ENCODE data around the gene RHBDD1.
A peak's percentile ranks its signal among the peaks of the same experiment; 100 is the strongest.

Gene RHBDD1, protein sequence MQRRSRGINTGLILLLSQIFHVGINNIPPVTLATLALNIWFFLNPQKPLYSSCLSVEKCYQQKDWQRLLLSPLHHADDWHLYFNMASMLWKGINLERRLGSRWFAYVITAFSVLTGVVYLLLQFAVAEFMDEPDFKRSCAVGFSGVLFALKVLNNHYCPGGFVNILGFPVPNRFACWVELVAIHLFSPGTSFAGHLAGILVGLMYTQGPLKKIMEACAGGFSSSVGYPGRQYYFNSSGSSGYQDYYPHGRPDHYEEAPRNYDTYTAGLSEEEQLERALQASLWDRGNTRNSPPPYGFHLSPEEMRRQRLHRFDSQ

DNA sequence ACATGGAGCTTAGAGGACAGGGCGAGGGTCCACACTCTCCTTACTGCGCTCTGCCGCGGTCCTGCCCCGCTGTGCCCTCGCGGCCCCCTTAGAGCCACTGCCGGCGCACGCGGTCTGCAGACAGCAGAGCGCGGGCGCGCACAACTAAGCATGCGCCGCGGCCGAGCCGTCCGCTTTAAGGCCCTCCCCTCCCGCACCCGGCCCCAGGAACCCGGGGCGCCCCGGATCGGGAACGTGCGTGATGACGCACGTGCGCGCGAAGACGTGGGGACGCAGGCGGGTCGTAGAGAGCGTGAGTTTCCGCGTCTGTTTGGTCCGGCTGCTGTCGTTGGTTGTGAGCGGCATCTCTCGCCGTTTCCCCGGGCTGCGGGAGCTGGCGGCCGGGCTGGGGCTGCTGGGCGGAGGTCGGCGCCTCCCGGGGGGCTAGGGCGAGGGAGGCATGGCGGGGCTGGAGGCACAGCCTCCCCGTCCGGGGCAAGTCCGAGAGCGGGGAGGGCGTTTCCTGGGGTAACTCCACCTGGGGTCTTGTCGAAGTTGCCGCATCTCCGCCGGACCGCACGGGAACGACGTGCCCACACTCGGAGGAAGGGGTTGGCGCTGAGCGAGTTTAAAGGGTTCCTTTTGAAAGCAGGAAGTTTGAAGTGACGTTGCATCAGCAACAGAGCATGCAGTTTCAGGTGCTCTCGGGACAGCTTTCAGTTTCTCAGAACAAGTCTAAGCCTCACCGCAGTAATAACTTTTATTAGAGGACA, at the start of gene RHBDD1:
Gene RHBDD1, plus strand, starts transcription at position 259 of the 752 bp plus-strand sequence. CDS start 28,640 bp downstream, outside the sequence.
- DNase-seq (ENCODE audit: low read depth in 2 of 2): peak; percentile 80

DNA sequence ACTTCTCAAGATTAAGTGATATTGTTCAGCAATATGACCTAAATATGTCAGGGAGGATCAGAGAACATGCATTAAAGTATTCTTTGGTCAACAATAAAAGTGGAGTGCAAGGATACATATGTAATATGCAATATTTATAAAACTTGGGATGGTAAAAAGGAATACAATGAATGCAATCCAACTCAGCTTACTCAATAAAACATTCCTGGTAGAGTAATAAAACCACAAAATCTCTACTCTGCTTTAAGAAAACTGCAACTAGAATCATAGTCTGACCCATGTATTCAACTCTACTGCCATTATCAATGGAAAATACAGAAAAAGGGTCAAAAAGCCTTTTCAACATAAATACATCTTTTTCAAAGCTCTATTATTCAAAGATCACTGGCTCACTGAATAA, 47.8 kb upstream of the RHBDD1 start:
- no peak for DNase-seq (ENCODE audit: low read depth in 2 of 2)

DNA sequence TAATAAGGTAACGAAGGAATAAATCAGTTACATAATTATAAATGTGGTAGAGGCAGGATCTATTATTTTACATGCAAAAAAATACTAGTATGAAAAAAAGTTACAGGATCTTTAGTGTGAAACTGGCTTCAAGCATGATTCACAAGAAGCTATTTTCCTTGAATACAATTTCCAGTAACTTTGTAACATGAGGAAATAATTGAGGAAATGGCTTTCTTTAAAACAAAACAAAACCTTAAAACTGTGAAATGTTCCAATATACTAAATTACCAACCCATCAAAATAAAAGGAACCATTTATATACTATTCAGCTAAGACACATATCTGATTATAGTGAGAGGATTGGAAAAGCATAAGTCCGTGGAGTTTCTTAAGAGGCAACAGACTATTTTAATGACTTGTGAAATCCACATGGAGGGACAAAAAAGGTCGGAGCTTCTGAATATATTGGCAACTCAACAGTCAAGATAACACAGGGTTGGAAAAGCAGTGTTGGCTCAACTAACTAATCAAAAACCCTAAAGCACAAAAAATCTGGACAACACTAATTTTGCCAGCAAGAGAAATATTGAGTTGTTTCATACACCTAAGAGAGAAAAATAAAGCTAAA, 46.9 kb upstream of the RHBDD1 start:
- no peak for DNase-seq (ENCODE audit: low read depth in 2 of 2)

DNA sequence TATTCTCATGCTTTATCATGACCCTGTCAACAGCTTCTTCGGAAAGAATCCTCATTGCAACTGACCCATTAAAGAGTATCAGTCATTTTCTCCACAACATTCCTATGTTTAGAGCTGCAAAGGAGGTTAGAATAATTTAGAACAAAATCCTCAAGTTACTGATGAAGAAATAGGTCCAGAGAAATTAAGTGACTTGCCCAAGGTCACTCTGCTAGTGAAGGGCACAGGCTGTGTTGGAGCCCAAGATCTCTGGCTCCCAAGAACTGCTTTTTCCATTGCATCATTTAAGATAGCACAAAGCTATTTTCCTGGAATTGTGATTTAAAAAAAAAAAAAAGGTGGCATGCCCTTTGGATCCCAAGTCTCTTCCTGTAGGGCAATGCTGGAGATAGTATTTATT, 45.8 kb upstream of the RHBDD1 start:
- no peak for DNase-seq (ENCODE audit: low read depth in 2 of 2)

DNA sequence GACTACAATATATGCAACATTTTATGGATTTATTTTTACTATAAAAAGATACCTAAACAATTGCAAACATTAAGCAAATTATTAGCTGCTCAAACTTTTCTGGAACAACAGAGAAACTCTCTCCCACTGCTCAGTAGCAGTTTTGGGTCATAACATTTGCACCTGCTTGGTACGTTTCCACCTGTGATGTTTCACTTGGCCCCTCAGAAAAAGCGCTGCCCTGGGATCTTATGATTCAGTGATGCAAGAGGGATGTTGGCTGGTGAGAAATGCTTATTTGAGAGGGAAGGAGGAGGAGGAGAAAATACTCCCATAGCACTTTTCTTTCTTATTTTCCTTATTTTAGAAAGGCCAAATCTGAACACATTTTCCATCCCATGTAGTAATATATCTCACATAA, 45.4 kb upstream of the RHBDD1 start:
- DNase-seq (ENCODE audit: low read depth in 2 of 2): no peak

DNA sequence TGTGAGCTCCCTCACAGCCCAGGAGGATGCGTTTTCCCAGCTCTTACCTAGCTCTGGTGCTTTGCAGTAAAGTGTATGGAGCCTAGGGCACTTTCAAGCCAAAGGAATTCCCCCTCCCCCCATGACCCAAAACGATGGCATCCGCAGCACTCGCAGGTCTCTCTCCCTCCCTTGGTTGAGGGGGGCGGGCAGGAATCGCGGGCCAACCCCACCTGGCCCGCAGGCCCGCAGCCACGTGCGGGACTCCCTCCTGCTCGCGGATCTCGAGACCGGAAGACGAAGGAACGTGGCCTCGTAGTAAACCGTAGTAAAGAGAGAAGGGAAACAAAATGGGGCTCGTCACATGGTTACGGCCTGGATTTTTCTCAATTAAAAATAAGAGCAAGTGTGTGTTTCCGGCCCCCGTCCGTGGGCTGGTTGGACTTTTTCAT, 44.8 kb upstream of the RHBDD1 start:
- DNase-seq (ENCODE audit: low read depth in 2 of 2): no peak

DNA sequence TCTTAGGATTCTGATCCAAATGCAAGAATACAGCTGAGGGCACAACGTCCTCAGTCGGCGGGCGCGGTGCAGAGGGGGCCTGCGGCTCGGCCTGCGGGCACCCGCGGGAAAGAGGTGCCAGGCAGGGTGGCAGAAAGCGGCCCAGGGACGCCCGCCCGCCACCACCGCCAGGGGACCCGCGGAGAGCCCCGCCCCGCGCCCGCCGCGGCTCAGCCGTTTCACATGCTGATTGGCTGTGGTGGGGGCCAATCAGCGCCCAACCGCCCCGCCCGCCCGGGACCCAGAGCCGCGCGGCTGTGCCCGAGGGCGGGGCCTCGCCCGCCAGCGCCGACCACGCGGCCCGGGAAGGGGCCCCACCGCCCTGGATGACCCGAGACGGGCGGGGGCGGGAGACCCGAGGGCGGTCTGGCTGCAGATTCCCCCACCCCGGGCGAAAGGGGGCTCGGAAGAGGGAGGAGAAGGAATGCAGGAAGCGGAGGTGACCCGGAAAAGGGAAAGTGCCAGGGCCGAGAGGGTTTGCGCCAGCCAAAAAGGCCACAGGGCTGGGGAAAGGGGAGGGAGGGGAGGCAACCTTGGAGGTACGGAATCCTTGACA, 44.3 kb upstream of the RHBDD1 start:
- peak; percentile 83 to 84 for DNase-seq (ENCODE audit: low read depth in 2 of 2)

DNA sequence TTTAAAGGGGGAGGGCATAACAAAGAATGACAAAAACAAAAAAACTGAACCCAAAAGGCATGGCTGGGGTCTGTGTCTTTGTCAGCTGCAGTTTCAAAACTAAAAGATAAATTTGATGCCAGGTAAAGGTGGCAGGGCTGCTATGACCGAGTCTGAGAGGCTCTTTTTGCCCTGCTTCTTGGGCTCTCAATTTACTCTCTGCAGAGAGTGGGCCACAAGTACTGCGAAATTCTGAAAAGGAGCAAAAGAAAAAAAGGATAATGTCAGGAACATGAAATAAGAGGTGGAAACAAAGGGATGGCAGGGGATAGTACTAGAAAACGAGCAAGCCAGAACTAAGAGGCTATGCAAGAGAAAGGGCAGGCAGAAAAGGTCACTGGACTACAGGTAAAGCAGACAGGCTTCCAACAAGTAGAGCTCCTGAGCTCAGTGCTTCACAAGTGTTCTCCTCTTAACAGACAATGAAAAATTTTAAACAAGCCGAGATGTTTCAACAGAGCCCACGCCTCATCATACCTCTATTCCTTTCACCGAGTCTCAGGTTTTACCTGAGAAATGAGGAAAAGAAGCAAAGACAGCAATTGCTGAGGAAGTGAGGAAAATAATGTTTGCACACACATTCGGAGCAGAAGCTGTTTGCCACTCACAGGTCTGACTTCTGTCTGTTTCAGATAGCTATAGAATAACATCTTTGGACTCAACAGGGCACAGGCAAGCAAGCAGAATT, 43.5 kb upstream of the RHBDD1 start:
- no peak for DNase-seq (ENCODE audit: low read depth in 2 of 2)

DNA sequence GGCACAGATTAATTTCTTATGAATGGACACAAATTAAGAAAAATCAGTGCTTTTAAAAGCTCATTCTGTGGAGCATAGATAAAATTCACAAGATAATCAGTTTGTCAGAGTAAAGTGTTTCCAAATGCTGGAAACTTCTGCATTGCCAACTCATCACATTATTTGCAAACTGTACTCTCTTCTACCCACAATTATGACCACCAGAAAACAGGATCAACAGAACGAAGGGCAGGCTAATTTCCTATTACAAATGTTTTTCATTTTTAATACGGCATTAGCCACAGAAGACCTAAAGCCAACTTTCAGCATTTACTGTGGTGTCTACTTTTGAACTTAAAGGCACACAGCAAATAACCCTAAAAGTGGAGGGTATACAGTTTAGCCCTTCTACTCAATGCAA, 42.2 kb upstream of the RHBDD1 start:
- DNase-seq (ENCODE audit: low read depth in 2 of 2): no peak

DNA sequence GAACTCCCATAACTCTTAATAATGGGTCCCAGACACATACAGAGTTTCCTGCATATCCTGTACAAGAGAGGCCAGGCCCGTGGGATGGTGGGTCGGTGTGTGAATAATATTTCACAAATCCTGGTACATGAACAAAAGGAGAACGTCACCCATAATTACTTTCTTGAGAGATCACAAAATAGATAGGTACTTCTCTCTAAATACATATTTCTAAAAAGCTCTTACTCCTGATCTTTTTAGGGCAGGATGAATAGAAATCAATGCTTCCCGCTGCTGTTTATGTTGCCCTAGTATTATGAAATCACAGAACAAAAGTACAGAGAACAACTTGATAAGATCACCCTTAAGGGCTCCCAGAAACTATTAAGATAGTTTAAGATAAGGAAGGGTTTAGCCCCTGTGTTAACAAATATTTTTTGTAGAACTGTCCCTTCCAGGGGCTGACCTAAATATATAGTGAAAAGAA, 41.6 kb upstream of the RHBDD1 start:
- no peak for DNase-seq (ENCODE audit: low read depth in 2 of 2)

DNA sequence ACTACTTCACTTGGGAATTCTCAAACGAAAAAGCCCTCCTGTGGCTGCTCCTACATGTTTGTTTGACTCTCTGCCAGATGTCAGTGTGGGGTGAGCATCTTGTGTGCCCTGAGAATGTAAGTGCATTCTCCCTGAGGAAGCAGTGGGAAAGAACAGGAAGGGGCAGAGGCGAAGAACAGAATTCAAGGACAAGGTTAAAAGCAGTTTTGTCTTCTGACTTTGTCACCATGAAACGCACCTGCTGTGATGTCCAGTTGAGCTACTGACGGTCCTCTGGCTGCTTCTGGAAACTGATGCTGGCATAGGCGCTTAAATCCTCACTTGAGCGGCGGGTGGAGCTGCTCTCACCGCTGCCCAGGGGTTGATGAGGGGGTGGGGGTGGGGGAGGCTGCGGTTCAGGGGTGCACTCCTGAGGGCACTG, 41.1 kb upstream of the RHBDD1 start:
- no peak for DNase-seq (ENCODE audit: low read depth in 2 of 2)

DNA sequence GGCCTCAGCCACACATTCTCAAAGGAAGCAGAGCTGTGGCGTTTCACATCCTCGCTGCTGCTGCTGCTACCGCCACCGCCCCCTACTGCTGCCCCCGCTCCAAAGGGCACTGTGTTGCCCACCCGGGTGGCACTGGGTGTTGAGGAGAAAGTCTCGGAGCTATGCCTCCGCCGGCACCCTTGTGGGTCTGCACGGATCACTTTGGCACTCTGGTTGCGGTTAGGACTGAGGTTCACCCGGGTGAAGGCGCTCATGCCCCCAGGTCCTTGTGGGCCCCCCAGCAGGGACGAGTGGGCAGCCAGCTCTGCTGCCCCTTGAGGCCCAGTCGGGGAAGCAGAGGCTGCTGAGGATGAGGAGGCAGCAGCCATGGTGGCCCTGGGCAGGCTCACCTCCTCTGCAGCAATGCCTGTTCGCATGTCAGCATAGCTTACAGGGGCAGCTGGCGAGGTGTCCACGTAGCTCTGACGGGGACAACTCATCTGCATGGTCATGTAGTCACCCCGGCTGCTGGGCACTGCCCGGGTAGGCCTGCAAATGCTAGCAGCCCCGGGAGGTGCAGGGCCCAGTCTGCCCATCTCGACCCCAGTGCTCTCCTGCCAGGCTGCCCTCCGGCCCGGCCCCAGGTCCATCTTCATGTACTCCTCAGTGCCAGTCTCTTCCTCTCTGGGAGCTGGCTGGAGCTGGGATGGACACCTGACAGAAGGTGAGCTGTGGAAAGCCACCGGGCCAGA, 40.4 kb upstream of the RHBDD1 start:
- DNase-seq (ENCODE audit: low read depth in 2 of 2): no peak

DNA sequence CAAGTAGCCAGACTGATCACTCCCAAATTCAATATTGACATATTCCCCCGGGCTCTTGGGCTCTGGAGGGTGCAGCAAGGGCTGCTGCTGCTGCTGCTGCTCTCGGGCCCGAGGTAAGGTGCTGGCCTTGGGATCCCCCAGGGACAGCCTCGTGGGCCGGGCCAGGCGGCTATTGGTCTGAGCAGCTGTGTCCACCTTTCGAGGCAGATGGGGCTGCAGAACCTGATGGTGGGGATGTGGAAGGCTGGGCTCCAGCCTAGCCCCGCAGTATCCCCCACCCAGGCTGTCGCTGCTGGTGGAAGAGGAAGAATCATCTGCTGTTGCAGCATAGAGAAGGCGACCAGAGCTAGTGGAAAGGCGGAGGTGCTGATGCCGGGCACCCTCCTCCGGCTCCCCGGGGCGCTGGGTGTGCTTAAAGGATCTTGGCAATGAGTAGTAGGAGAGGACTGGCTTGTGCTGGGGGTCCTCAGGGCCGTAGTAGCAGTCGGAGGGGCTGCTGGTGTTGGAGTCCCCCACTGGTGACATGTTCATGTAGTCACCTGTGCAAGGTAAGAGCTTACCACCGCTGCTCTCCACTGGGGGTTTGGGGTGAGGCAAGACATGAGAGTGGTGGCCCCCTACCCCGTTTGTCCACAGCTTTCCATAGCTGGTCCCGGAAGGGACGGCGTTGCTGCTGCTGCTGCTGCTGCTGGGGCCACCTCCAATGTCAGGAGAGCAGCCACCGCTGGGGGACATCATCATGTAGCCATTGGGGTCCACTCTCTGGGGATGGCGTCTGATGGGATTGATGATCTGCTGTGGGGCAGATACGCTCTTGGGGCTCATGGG, 39.6 kb upstream of the RHBDD1 start:
- no peak for DNase-seq (ENCODE audit: low read depth in 2 of 2)

DNA sequence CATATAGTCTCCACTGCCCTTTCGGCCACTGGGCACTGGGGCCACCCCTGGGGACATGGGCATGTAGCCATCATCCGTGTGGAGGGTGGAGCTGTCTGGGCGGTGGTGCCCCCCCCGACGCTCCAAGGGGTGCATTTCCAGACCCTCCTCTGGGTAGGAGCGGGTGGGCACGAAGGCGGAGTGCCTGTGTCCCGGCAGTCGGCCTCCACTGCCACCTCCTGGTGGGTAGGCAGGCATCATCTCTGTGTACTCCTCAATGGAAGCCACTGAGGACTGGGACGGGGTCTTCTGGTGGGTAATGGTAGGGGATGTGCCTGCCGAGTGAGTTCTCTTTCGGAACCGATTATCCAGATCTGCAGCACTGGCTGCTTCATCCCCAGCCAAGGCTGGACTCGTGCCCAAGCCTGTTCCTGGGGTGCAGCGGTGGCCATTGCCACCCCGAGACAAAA, 39.0 kb upstream of the RHBDD1 start:
- DNase-seq (ENCODE audit: low read depth in 2 of 2): no peak

DNA sequence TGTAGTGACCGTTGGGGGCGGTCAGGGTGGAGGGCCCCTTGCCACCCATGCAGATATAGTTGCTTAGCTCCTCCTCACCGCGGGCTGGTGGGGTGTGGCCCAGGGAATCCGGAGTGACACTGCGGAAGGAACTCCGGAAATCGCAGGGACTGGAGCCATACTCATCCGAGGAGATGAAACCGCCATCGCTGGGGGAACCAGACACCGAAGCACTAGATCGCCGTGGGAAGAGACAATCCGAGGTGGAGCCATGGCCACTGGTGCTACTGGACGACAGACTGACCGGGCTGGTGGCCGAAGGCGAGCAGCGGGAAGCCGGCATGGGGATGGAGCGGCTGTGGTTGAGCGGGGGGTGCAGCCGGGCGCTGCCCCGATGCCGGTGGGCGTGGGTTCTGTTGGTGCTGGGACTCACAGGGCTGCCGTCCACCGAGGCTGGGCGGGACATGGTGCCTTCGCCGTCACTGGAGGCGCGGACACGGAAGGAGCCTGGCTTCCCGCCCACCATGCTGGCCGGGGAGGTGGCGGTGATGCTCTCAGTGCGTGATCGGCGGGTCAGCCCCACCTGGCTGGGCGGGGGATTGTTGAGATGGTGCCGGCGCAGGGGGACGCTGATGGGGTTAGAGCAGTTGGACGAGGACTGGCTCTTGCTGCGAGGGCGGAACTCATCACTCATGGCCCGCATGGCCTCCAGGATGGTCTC, 38.4 kb upstream of the RHBDD1 start:
- DNase-seq (ENCODE audit: low read depth in 2 of 2): no peak

DNA sequence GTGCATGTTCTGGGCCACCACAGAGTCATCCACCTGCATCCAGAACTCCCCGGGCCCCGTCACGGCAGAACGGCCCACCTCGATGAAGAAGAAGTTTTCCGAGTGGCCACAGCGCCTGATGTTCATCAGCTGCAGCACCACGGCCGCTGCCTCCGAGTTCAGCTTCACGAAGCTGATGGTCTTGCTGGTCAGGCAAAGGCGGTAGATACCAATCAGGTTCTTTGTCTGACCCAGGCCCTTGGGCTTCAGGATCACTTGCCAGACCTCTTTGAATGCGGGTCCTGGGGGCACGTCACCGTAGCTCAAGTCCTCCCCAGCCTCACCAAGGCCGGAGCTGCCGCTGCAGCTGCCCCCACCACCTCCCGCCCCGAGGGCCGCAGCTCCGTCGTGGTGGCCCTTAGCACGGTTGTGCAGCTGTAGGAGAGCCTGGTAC, 37.8 kb upstream of the RHBDD1 start:
- no peak for DNase-seq (ENCODE audit: low read depth in 2 of 2)

DNA sequence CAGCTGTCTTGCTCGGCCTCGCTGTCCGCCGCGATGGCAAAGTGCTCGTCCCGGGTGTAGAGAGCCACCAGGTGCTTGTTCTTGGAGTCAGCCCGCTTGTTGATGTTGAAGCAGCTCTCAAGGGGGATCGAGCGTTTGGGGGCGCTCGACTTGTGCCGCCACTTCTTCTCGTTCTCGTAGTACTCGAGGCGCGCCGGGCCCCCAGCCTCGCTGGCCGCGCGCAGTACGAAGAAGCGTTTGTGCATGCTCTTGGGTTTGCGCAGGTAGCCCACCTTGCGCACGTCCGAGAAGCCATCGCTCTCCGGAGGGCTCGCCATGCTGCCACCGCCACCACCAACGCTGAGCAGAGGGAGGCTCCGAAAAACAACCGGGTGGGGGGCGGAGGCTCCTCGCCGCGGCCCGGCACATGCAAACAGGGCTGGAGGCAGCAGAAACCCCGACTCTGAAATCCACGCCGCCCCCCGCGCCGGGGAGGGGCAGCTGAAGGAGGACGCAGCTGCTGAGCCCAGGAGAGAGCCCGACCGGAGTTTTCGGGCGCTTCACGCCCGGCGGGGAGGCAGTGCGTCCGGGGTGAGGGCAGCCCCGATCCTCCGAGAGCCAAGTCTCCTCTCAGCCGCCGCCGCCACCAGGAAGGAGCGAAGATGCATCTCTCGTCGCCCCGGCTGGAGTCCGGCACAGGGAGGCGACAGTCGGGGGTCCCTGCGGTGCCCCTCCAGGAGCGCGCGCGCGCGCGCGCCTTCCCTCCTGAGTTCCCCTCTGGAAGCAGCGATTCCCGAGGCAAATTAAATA, 37.2 kb upstream of the RHBDD1 start:
- no peak for DNase-seq (ENCODE audit: low read depth in 2 of 2)

DNA sequence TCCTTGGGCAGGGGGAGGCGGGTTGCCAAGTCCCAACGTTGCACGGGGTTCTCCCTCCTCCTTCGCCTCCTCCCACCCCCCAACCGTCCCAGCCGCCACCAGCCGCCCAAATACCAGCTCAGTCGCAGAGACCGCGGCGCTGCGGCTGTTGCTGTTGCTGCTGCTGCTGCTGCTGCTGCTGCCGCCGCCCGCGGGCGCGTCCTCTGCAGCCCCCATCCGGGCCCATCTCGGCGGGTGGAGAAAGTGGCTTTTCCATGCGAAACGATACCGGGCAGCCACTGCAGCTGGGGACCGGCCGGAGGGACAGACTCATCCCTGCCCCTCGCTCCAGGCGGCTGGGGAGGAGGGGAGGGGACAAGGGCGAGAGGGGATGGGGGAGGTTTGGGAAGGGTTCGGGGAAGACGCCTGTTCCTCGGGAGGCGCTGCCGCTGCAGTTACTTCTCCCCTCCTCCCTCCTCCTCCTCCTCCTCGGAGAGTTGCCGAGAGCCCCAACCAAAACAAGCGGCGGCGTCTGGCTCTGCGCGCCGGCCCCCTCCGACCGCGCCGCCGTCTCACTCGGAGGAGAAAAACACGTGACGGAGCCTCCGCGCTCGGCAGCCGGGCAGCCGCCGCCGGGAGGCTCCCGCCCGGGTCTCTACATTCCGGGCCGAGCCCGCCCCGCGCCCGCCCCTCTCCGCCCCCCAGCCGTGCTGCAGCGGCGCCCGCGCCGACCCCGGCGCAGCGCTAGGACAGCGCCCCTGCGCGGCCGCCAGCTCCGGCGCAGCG, 36.5 kb upstream of the RHBDD1 start, which contains the start of gene IRS1:
Gene IRS1, minus strand, starts transcription at position 610 of the 765 bp plus-strand sequence. CDS start 1,082 bp downstream, outside the sequence.
- DNase-seq (ENCODE audit: low read depth in 2 of 2): peak in 1 of 2 donors; percentile 37

Measured in stimulated activated CD4-positive, alpha-beta T cell treated with anti-CD3 and anti-CD28 coated beads, Interleukin-1b, Interleukin-23, amount 100 ng/mL, for 1 hour (primary cell).